ENCODE data around the gene CENPF. TPM values are rescaled to one million over a fixed set of nuclear protein-coding genes. Genes with fewer than 3 reads are reported as not detected.

CENPF gene
- polyA plus RNA-seq, 1 donor = 153 TPM

DNA sequence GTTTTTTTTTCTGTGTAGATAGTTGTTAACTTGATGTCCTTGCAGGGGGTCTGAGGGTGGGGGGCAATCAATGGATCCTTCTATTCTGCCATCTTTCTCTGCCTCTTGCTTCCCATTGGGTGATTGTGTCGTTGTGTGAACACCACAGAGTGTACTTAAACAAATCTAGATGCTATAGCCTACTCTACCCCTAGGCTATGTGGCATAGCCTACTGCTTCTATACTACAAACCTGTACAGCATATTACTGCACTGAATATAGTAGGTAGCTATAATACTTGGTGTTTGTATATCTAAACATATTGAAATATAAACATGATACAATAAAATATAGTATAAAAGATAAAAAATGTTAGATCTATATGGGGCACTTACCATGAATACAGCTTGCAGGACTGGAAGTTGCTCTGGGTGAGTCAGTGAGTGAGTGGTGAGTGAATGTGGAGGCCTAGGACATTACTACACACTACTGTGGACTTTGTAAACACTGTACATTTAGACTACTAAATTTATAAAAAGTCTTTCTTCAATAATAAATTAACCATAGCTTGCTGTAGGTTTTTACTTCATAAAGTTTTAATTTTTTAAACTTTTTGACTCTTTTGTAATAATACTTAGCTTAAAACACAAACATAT, 105.4 kb downstream of the CENPF start:
- no peak for DNase-seq

DNA sequence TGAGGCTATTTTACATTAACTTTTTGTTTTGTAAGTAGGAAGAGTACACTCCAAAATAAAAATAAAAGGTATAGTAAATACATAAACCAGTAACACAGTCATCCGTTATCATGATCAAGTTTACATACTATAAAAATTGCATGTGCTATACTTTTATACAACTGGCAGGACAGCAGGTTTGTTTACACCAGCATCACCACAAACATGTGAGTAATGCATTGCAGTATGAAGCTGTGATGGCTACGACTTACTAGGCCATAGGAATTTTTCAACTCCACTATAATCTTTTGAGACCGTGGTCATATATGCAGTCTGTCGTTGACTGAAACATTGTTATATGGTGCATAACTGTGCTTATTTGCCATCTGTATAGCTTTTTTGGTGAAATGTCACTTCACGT, 106.2 kb downstream of the CENPF start:
- no peak for DNase-seq

DNA sequence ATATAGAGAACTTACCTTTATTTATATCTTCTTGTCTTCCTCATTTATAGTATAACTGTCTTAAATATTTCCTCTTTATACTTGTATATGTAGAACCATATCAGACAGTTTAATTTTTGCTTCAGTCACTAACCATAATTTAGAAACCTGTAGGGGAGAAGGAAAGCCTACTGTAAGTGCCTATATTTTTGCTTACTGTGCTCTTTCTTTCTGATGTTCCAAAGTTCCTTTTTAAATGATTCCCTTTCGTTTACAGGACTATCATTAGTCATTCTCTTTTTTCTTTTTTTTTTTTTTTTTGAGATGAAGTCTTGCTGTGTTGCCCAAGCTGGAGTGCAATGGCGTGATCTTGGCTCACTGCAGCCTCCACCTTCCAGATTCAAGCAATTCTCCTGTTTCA, 109.7 kb downstream of the CENPF start:
- DNase-seq = no peak

Other genes starting within 250 kb of the CENPF start
- gene PTPN14, start 51.6 kb upstream of the CENPF start, polyA plus RNA-seq (ENCODE audit: insufficient read length) = 44.4 TPM

Data from left kidney (tissue), 2 donors.